ENCODE data around the gene VWA2. TPM values are rescaled to one million over a fixed set of nuclear protein-coding genes. Genes with fewer than 3 reads are reported as not detected.
"Not testable (repeated sequence)": the region's sequence is repeated elsewhere in the genome, so short reads cannot be mapped to it uniquely, and the experiment has no call there.

VWA2 gene
- polyA plus RNA-seq, 3 donors, result 1.6 to 2.3 (median 2.3) TPM

- no peak for DNase-seq (ENCODE audit: extremely low read depth in 1 of 11, low read depth in 9 of 11, low spot score in 4 of 11)
Observed at GRCh38 chr10:114329634-114330365, 90.7 kb downstream of the VWA2 start.

GRCh38 chr10:114332301-114333192 is 93.5 kb downstream of the VWA2 start:
- peak in 3 of 11 donors; percentile 49 to 53 (median 51) for DNase-seq (ENCODE audit: extremely low read depth in 1 of 11, low read depth in 9 of 11, low spot score in 4 of 11)

GRCh38 chr10:114333441-114333840 is 94.4 kb downstream of the VWA2 start:
- not testable (repeated sequence) for DNase-seq (ENCODE audit: extremely low read depth in 1 of 11, low read depth in 9 of 11, low spot score in 4 of 11)

GRCh38 chr10:114334301-114334700 is 95.2 kb downstream of the VWA2 start:
- no peak for DNase-seq (ENCODE audit: extremely low read depth in 1 of 11, low read depth in 9 of 11, low spot score in 4 of 11)

GRCh38 chr10:114335614-114336013 is 96.6 kb downstream of the VWA2 start:
- DNase-seq (ENCODE audit: extremely low read depth in 1 of 11, low read depth in 9 of 11, low spot score in 4 of 11), result no peak

- no peak for DNase-seq (ENCODE audit: extremely low read depth in 1 of 11, low read depth in 9 of 11, low spot score in 4 of 11)
Observed at GRCh38 chr10:114336823-114337509, 97.9 kb downstream of the VWA2 start.

- no peak for DNase-seq (ENCODE audit: extremely low read depth in 1 of 11, low read depth in 9 of 11, low spot score in 4 of 11)
Observed at GRCh38 chr10:114337510-114338462, 98.7 kb downstream of the VWA2 start.

- DNase-seq (ENCODE audit: extremely low read depth in 1 of 11, low read depth in 9 of 11, low spot score in 4 of 11), result no peak
Observed at GRCh38 chr10:114340816-114341215, 101.8 kb downstream of the VWA2 start.

Other genes with a start within 250 kb of the VWA2 start
- gene ADRB1, start 195.4 kb upstream of the VWA2 start, polyA plus RNA-seq (ENCODE audit: insufficient read length in 3 of 3), result under 1 TPM in 1 of 3 donors, not detected in 2; 0.08 TPM
- 10 to 100 TPM; 21.9 to 30.8 (median 25.2) TPM for gene CCDC186, start 65.1 kb upstream of the VWA2 start, polyA plus RNA-seq (ENCODE audit: insufficient read length in 3 of 3)
- gene TDRD1, start 59.9 kb upstream of the VWA2 start, polyA plus RNA-seq (ENCODE audit: insufficient read length in 3 of 3), result under 1 TPM in 2 of 3 donors, not detected in 1; 0.03 to 0.06 TPM
- gene AFAP1L2, start 165.2 kb downstream of the VWA2 start, polyA plus RNA-seq (ENCODE audit: insufficient read length in 3 of 3), result 10 to 100 TPM; 33.0 to 41.6 (median 36.6) TPM

Data from renal cortex interstitium (tissue), 11 donors.